Inflammatory macrophage (primary cell): ENCODE measurements around the gene SART3.

Experiments used
- DNase-seq, 2 donors: peaks; one replicate each; pipeline ENCODE4 v3.0.0-alpha.2; 2020 to 2022

The SART3 gene

DNA sequence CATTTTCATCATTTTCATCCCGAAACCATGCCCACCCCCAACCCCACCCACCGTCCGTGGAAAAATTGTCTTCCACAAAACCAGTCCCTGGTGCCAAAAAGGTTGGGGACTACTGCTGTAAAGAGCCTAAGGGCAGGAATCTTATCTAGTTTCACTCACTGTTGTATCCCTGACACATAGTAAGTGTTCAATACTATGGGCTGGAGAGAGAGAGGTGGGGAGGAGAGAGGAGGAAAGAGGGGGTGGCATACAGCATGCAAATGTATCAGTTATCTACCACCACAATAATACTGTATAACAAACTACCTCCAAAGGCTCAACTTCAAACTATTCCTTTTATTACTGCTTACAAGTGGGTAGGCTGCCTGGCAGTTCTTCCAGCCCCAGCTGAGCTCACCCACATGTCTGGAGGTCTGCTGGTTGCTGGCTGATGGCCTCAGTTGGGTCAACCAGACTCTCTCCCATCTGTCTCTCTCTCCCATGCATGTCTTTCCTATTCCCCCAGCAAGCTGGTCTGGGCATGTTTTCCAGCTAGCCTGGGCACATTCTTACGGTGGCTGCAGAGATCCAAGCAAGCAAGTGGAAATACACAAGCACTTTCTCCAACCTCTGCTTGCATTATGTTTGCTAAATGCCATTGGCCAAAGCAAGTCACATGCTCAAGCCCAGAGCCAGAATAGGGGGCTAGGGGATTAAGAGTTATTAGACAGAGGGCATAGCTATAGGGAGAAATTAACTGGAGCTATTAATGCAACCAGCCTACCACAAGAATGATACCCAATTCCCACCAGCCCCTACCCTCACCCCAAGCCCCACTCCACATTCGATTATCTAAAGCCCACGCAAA lies 77.5 kb downstream of the SART3 start:
- no peak for DNase-seq

DNA sequence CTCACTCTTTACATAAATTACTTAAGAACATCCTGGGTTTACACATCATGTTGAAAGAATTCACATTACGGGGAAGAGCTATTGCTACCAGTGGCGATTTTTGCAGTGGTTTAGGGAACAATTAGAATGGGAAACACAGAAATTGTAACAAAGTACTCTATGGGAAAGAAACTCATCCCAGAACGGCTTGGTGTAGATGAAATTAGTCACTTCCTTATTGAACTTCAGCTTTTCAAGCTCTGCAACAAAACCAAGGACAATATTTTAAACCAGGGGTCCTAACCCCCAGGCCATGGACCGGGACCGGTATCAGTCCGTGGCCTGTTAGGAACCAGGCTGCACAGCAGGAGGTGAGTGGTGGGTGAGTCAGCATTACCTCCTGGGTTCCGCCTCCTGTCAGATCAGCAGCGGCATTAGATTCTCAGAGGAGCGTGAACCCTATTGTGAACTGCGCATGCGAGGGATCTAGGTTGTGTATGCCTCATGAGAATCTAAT lies 78.2 kb downstream of the SART3 start:
- no peak for DNase-seq

DNA sequence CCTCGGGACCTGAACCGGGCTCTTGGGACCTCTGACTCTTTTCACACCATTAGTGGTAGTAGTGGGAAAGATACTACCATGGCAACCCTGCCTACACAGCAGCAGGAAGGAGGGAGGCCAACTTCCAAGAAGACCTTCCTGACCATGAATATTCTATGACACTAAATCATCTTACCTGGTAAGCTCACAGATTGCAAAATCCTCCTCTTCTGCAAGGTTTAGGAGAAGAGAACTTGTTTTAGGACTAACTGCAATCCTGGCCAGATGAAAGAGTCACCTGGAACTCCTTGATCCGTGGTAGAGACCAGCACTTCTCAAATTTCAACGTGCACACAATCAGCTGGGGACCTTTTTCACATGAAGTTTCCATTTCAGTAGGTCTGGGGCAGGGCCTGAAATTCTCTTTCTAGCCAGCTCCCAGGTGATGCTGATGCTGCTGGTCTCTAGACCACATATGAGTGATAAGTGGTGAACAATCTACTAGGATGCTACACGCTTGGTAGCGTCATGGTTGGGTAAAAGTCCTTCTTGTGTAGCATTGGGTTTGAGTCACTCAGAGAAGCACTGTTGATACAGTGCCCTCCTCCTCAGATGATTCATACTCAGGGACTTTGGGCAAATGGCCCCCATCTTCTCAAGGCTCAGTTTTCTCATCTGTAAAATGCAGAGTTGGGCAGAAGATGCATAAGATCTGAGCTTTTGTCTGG lies 81.5 kb downstream of the SART3 start:
- DNase-seq: no peak

DNA sequence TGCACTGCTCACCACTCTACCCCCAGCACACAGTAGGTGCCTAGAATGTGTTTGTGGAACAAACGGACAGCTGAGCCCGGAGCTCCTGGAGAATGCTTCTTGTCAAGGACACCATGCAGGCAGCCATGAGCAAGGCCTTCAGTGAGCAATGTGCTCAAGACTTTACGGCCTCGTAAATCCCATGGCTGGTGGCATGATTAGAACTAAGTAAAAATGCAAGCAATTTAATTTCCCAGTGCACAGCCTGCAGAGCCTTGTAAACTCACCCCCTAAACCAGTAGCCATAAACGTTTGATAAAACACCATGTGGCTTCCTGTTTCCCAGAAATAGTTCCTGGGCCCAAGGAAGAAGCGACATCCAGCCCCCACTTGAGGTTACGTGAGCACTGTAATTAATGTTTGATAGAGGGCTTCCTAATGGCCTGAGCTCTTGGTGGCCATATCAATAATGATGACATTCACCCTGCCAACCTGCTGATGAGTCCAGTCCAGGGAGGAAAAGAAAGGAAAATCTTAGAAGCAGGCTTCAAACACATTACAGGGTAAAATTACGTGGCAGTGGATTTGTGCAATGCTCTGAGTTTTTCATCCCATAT lies 82.3 kb downstream of the SART3 start:
- DNase-seq: no peak

DNA sequence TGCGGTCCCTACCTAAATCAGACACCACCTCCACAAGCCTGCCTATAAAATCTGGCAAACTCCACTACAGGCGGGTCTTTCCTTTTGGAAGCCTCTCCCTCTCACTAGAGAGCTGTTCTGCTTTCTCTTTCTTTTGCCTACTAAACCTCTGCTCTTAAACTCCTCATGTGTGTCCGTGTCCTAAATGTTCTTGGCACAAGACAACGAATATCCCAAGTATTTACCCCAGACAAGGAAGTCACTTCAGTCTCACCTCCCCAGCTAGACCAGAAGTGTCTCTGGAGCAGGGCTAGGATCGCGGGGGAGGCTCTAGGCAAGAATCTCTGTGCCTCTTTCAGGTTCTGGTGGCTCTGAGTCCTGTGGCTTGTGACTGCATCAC lies 83.1 kb downstream of the SART3 start:
- no peak for DNase-seq

DNA sequence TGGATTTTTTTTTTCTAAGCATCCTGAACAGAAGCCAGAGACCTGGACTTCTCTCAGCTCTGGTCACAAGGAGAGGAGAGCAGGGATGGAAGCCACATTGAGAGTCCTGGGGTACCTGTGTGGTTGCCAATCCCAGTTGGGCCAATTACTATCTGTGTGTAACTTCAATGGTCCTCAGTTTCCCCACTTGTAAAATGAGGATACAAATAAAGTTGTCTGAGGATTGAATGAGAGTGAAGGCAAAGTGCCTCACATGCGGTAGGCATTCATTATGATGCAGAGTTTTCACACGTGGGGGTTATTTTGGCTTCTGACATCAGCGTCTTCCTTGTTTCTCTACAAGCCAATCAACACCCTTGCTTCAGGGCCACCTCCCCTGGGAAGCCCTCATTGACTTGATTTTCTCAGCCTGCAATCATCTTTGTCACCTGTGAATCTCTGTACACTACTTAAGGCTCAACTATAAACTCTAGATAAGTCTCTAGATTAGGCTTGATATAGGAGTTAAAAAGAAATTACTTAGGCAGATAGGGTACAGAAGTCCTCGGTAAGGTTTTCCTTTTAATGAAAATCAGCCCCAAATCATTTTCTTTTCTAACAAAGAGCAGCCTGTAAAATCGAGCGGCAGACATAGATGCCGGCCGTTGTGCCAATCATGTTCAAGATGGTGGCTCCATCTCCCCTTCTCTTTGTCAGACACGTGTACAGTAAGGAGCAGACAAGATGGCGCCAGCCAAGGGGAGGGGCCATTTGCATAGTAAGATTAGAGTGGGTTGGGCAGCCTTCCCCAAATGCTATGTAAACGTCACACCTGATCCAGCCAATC lies 83.7 kb downstream of the SART3 start:
- DNase-seq: no peak

DNA sequence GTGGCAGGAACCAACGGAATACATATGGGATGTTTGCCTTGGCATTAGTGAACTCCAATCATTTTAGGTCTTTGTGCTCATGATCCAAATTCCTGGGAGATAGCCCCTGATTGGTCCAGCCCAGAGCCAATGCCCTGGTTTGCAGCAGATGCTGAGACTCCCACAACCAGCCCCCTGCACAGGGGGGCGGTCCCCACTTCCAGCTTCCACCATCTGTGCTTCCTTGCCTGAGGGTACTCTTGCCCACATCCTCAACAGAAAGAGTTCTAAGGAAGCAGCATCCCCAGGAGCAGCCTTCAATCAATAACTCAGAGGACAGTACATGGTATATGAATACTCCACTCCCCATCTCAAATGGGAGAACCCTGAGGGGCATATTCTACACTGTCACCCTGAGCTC lies 85.6 kb downstream of the SART3 start:
- no peak for DNase-seq

DNA sequence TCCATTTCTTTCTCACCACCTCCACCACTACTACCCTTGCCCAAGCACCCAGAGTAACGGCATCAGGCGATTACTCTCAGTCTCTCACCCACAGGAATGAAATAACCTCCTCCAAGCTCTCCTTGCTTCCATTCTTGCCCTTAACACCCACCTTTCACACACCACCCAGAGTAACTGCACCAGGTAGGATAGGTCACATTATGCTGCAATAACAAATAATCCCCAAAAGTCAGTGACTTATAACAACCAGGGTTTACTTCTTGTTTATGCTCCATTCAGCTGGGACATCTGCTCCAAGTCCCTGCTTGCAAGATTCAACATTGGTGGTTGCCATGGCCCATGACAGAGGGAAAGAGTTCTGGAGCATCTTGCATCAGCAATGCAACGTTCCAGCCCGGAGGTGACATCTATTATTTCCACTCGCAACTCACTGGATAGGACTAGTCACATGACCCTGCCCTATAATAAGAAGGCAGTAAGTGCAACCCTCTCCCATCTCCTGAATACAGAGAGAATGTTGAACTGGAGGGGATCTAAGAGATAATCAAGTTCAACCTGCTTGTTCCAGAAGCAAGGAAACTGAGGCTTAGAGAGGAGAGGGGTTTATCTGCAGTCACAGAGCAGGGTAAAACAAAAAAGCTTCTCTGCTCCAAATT lies 87.4 kb downstream of the SART3 start:
- no peak for DNase-seq
